ENCODE measurements around the gene CDS1. TPM values are rescaled to one million over a fixed set of nuclear protein-coding genes. Genes with fewer than 3 reads are reported as not detected.

CDS1 gene
- total RNA-seq, 4 donors from 2014 or later: 0.16 to 1.4 (median 0.64) TPM

DNA sequence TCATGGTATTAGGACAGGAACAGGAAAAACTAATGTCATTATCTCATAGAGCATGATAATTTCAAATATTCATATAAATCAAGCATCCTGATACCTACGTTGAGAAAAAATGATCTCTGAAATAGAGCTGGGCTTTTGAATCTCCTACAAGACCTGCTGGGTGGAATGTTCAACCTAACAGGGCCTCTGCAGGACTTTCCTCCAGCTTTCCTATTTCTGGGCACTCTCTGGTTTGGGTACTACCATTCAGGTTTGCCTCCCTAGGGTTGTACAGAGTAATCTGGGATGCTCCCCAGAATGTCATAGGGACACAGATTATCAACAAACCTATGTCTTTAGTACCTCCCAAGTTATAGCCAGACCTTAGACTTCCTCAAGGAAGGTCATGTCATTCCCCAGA is 108.9 kb downstream of the CDS1 start:
- TF ChIP-seq, protein P1, sequence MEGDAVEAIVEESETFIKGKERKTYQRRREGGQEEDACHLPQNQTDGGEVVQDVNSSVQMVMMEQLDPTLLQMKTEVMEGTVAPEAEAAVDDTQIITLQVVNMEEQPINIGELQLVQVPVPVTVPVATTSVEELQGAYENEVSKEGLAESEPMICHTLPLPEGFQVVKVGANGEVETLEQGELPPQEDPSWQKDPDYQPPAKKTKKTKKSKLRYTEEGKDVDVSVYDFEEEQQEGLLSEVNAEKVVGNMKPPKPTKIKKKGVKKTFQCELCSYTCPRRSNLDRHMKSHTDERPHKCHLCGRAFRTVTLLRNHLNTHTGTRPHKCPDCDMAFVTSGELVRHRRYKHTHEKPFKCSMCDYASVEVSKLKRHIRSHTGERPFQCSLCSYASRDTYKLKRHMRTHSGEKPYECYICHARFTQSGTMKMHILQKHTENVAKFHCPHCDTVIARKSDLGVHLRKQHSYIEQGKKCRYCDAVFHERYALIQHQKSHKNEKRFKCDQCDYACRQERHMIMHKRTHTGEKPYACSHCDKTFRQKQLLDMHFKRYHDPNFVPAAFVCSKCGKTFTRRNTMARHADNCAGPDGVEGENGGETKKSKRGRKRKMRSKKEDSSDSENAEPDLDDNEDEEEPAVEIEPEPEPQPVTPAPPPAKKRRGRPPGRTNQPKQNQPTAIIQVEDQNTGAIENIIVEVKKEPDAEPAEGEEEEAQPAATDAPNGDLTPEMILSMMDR (IDR thresholded peaks at IDR 0.05; ENCODE audit: low read depth): no peak

DNA sequence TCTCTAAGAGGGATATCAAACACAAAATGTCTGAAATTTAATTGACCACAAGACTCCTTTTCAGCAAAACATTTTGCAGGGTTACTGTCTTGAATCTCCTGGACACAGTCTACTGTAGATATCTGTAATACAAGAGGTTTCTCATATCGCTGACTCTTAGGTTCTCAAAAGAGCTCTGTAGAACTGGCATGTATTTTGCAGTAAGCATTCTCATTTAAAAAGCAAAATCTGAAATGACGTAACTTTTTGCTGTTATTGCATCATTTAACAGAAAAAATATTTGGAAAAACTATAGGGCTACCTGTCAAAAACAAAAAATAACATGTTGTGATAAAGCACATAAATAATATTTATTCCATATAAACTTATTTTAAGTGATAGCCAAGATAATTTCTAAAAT is 114.2 kb downstream of the CDS1 start:
- TF ChIP-seq, protein P1 (IDR thresholded peaks at IDR 0.05; ENCODE audit: low read depth): no peak

DNA sequence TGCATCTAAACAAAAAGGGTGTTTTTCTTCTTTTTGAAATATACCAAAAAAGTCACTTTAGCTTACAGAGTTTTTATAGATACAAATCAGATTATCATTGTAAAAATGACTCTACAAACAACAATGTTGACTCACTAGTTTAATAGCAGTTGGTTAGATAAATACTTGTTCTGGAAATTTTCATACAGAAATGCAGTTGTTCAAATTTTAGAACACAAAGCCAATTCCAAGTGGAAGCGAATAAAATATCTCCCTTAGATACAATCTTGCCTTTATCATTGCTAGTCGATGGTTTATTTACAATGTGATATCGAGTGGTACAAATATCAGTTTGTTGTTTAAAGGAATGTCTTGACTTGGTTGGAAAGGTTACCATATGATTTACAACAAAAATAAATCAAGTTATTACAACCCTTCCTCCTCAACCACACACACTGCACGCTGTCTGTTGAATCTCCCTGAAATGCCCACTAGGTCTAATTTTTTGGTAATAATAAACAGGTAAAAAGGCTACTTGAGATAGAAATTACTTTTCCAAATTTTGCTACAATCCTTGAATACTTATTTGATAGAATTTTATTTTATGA is 114.8 kb downstream of the CDS1 start:
- TF ChIP-seq, protein P1 (IDR thresholded peaks at IDR 0.05; ENCODE audit: low read depth): no peak

DNA sequence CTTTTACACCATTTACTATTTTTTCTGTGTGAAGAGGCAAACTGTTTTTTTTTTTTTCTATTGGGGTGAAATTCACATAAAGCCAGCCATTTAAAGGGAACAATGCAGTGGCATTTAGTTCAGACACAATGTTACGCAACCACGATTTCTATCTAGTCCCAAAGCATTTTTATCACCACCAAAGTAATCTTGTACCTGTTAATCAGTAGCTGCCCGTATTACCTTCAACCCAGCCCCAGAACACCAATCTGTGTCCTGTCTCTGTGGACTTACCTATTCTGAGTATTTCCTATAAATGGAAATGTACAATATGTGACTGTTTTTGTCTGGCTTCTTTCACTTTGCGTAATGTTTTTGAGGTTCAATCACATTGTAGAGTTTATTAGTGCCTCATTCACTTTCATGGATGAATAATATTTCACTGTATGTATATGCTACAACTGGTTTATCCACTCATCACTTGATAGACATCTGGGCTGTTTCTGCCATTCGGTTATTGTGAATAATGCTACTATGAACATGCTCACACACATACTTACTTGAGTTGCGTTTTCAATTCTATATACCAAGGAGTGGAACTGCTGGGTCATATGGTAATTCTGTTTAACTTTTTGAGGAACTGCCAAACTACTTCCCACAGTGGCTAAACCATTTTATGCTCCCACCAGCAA is 116.2 kb downstream of the CDS1 start:
- TF ChIP-seq, protein P1 (IDR thresholded peaks at IDR 0.05; ENCODE audit: low read depth): no peak

Small RNAs within 50 kb of the gene (small RNA-seq; reads per million reads assigned to genes)
- not detected for gene RN7SL552P
- gene RPL3P13: not detected

Other genes with a start within 250 kb of the CDS1 start
- gene NKX6-1, start 83.8 kb upstream of the CDS1 start, total RNA-seq: not detected

Data from subcutaneous adipose tissue (tissue), 4 donors.